WERI-Rb-1 (cell line): ENCODE results near the gene MCL1.
"Not testable (repeated sequence)": the region's sequence is repeated elsewhere in the genome, so short reads cannot be mapped to it uniquely, and the experiment has no call there.

Experiments
- DNase-seq: peaks from one replicate; pipeline ENCODE4 v3.0.0-alpha.2; 2020
- H3K27ac ChIP-seq: fragments of 250-450 bp; sonication (Bioruptor Pico); 2 replicates; pipeline ENCODE4 v1.5.1; 2020; ENCODE audit warnings: mild to moderate bottlenecking, moderate library complexity
- H3K27me3 ChIP-seq: fragments of 250-450 bp; sonication (Bioruptor Pico); 2 replicates; pipeline ENCODE4 v1.5.1; 2021; ENCODE audit warnings: mild to moderate bottlenecking, low read depth, moderate library complexity; ENCODE audit not compliant: insufficient read depth, severe bottlenecking
- H3K36me3 ChIP-seq: fragments of 250-450 bp; sonication (Bioruptor Pico); 2 replicates; pipeline ENCODE4 v1.5.1; 2020; ENCODE audit warnings: mild to moderate bottlenecking, moderate library complexity
- H3K4me3 ChIP-seq: 2 replicates; pipeline ENCODE4 v1.5.1; 2011; ENCODE audit warnings: low read depth, mild to moderate bottlenecking, control low read depth, low read length
- H3K9me3 ChIP-seq: fragments of 250-450 bp; sonication (Bioruptor Pico); 2 replicates; pipeline ENCODE4 v1.5.1; 2021; ENCODE audit warnings: mild to moderate bottlenecking, moderate library complexity; ENCODE audit not compliant: severe bottlenecking
- CTCF ChIP-seq: IDR thresholded peaks from 2 replicates; pipeline ENCODE4 v1.5.1; 2011; ENCODE audit warnings: low read depth, mild to moderate bottlenecking, control low read depth, inconsistent platforms, low read length

MCL1 gene

GRCh38 chr1:150567717-150568593, 11.5 kb downstream of the MCL1 start:
- DNase-seq, result peak; percentile 92
- Histone ChIP-seq H3K36me3 (peaks cover 11% of the 10 kb centered on the region), H3K4me3 (peak overlapping the region; percentile 0; the same call in 1 of the 2 replicates), H3K27me3 (no peaks in the 10 kb centered on the region), H3K9me3 (no peaks in the 10 kb centered on the region), H3K27ac (peak overlapping the region; percentile 35)
- TF ChIP-seq CTCF, result no peak

DNA sequence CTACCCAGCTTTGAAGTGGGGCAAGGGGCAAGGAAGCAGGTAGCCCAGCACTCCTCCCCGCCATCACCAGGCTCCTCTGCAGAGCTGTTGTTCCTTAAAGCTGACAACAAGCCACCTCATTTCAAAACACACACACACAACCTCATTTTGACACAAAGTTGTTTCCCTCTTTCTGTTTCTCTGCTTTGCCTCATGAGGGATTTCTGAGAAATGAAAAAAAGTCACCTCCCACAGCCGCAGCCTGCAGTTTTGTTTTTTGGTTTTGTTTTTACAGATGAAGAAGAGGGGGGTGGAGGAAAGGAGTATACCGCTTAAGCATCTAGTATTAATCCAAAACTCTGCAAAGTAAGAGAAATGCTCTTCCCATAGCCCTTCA, 12.1 kb downstream of the MCL1 start:
- H3K36me3 ChIP-seq, result peaks cover 4% of the 10 kb centered on the region
- no peak for DNase-seq
- no peaks in the 10 kb centered on the region for H3K27me3 ChIP-seq
- peak overlapping the region; percentile 34 for H3K27ac ChIP-seq
- TF ChIP-seq CTCF, result no peak
- no peak overlapping the region for H3K4me3 ChIP-seq
- H3K9me3 ChIP-seq, result no peaks in the 10 kb centered on the region

- Histone ChIP-seq H3K4me3 (no peak overlapping the region), H3K36me3 (peaks cover under 1% of the 10 kb centered on the region; the same call in 1 of the 2 replicates), H3K27ac (peak overlapping the region; percentile 34), H3K27me3 (no peaks in the 10 kb centered on the region), H3K9me3 (no peaks in the 10 kb centered on the region)
- TF ChIP-seq CTCF, result no peak
- no peak for DNase-seq
Observed at GRCh38 chr1:150566589-150567340, 12.6 kb downstream of the MCL1 start.

DNA sequence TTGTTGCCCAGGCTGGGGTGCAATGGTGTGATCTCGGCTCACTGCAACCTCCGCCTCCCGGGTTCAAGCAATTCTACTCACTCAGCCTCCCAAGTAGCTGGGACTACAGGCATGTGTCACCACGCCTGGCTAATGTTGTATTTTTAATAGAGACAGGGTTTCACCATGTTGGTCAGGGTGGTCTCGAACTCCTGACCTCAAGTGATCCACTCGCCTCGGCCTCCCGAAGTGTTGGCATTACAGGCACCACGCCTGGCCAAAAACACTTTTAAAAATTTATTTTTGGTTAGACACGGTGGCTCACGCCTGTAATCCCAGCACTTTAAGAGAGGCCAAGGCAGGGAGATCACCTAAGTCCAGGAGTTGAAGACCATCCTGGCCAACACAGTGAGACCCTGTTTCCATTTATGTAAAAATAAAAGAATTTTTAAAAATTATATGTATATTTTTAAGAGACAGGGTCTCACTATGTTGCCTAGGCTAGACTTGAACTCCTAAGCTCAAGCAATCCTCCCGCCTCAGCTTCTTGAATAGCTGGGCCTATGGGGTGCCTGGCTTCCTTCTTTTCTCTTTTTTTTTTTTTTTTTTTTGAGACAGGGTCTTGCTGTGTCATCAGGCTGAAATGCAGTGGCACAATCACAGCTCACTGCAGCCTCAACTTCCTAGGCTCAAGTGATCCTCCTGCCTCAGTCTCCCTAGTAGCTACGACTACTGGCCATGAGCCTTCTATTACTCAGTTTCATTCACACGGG, 14.0 kb downstream of the MCL1 start:
- DNase-seq, H3K27ac ChIP-seq, H3K4me3 ChIP-seq, H3K9me3 ChIP-seq, H3K27me3 ChIP-seq, H3K36me3 ChIP-seq: not testable (repeated sequence)

GRCh38 chr1:150564051-150564991, 15.1 kb downstream of the MCL1 start:
- H3K9me3 ChIP-seq, result no peaks in the 10 kb centered on the region
- DNase-seq, result no peak
- H3K27ac ChIP-seq, result no peak overlapping the region
- no peaks in the 10 kb centered on the region for H3K27me3 ChIP-seq
- no peak overlapping the region for H3K4me3 ChIP-seq
- no peak for TF ChIP-seq CTCF
- H3K36me3 ChIP-seq, result no peaks in the 10 kb centered on the region
